Esophagus muscularis mucosa (tissue), 4 donors: ENCODE results near the gene IZUMO4.

Experiments
- CTCF ChIP-seq, 3 experiments: fragments of 200-600 bp in 2 of 3; fragments of 450-650 bp in 1 of 3; sonication (generic) in 2 of 3; IDR thresholded peaks; one replicate each; pipeline ENCODE4 v1.5.1; 2017 to 2019; ENCODE audit warnings: antibody characterized with exemption in 3 of 3, mild to moderate bottlenecking in 2 of 3, moderate library complexity in 1 of 3
- EP300 ChIP-seq: sonication (generic); formaldehyde crosslinking; IDR thresholded peaks from one replicate; pipeline ENCODE4 v1.6.1; 2017; ENCODE audit warnings: antibody characterized with exemption
- POLR2A ChIP-seq: fragments of 450-650 bp; IDR thresholded peaks from one replicate; pipeline ENCODE4 v1.6.1; 2017; ENCODE audit warnings: antibody characterized with exemption, moderate library complexity, mild to moderate bottlenecking, low read depth
- POLR2AphosphoS5 ChIP-seq, 2 donors: sonication (generic); formaldehyde crosslinking; IDR thresholded peaks; one replicate each; pipeline ENCODE4 v1.6.1; 2017; ENCODE audit warnings: antibody characterized with exemption in 2 of 2

DNA sequence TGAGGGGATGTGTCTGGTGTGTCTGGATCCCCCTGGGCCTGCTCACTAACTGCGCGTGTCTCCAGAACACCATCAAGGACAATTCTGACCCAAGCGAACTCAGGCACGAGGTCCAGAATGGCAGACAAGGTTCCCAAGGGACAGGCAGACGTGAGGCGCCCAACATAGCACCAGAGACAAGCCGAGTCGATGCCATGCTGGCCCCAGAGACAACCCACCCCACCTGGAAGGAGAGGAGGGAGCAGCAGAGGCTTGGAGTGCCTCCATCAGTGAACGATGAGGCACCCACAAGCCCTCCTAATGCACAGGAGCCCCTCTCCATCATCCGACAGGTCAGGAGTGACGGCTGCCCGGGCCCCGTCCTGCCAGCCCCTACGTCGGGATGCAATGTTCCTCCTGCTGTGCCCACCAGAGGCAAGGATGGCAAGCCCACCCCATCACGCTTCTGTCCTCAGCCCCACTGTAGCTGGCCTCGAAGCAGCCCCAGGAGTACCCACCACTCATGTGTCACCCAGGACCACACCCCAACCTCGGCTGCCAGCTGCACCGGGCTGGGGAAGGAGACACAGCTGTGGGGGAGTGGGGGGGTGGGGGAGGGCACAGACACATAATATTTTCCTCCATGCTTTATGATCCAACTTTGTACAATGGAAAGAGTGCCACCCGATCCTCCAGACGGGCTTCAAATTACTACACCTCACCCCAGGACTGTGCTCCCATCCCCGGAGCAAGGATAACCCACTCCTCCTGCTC is 42.8 kb downstream of the IZUMO4 start:
- TF ChIP-seq CTCF (IDR thresholded peaks at IDR 0.05) (no peak), EP300 (no peak), POLR2A (no peak), POLR2AphosphoS5 (IDR thresholded peaks at IDR 0.05) (no peak)
